CD8-positive, alpha-beta memory T cell (primary cell): ENCODE results near the gene SHISA5. TPM values are rescaled to one million over a fixed set of nuclear protein-coding genes. Genes with fewer than 3 reads are reported as not detected.
"Not testable (repeated sequence)": the region's sequence is repeated elsewhere in the genome, so short reads cannot be mapped to it uniquely, and the experiment has no call there.

ENCODE experiments used
- CTCF ChIA-PET: fragments of 350-600 bp; sonication (Branson Sonifier 250); formaldehyde crosslinking; loops from one replicate; lab custom pipeline; 2021; ENCODE audit warnings: antibody characterized with exemption; lab: Charles Lee
- POLR2A ChIA-PET: fragments of 350-600 bp; sonication (Branson Sonifier 250); formaldehyde crosslinking; loops from one replicate; lab custom pipeline; 2021; ENCODE audit warnings: antibody characterized with exemption; lab: Charles Lee
- DNase-seq, 5 donors: peaks; one replicate each; pipeline versions ENCODE4 v3.0.0 to v3.0.0-alpha.2; 2020 to 2022; ENCODE audit warnings: mixed read lengths in 1 of 5
- H3K27ac ChIP-seq: one replicate; pipeline ENCODE4 v1.7.0; 2013; ENCODE audit warnings: low read depth, mild to moderate bottlenecking, low read length, moderate library complexity
- H3K27me3 ChIP-seq: 2 replicates; pipeline ENCODE4 v1.7.0; 2013; ENCODE audit warnings: low read length, mild to moderate bottlenecking; ENCODE audit not compliant: insufficient read depth, poor library complexity, severe bottlenecking
- H3K36me3 ChIP-seq: 2 replicates; pipeline ENCODE4 v1.7.0; 2013; ENCODE audit warnings: mild to moderate bottlenecking, low read length, moderate library complexity; ENCODE audit not compliant: insufficient read depth
- H3K4me1 ChIP-seq: 2 replicates; pipeline ENCODE4 v1.7.0; 2013; ENCODE audit warnings: mild to moderate bottlenecking, low read length, moderate library complexity; ENCODE audit not compliant: insufficient read depth
- H3K4me3 ChIP-seq: 2 replicates; pipeline ENCODE4 v1.7.0; 2013; ENCODE audit warnings: mild to moderate bottlenecking, low read length
- H3K9me3 ChIP-seq: 2 replicates; pipeline ENCODE4 v1.7.0; 2013; ENCODE audit warnings: mild to moderate bottlenecking, low read length
- H3K27ac Mint-ChIP-seq, 8 donors: one replicate each; pipeline ENCODE4 v1.8.0; 2020 to 2021; ENCODE audit warnings: mixed read lengths in 8 of 8, mild to moderate bottlenecking in 6 of 8, inconsistent platforms in 3 of 8, moderate library complexity in 3 of 8
- H3K27me3 Mint-ChIP-seq, 2 donors: one replicate each; pipeline ENCODE4 v1.8.0; 2020 to 2021; ENCODE audit warnings: mixed read lengths in 2 of 2, mild to moderate bottlenecking in 1 of 2, moderate library complexity in 1 of 2
- H3K36me3 Mint-ChIP-seq, 3 donors: one replicate each; pipeline ENCODE4 v1.8.0; 2020 to 2021; ENCODE audit warnings: mixed read lengths in 3 of 3, inconsistent platforms in 1 of 3, mild to moderate bottlenecking in 1 of 3
- H3K4me1 Mint-ChIP-seq, 3 donors: one replicate each; pipeline ENCODE4 v1.8.0; 2020 to 2021; ENCODE audit warnings: mixed read lengths in 3 of 3, inconsistent platforms in 1 of 3, mild to moderate bottlenecking in 1 of 3
- H3K4me3 Mint-ChIP-seq, 7 donors: one replicate each; pipeline ENCODE4 v1.8.0; 2020 to 2021; ENCODE audit warnings: mixed read lengths in 7 of 7, mild to moderate bottlenecking in 6 of 7, moderate library complexity in 4 of 7, inconsistent platforms in 2 of 7
- H3K9me3 Mint-ChIP-seq, 5 donors: one replicate each; pipeline ENCODE4 v1.8.0; 2020 to 2022; ENCODE audit warnings: mixed read lengths in 5 of 5, mild to moderate bottlenecking in 3 of 5, moderate library complexity in 2 of 5, inconsistent platforms in 1 of 5
- polyA plus RNA-seq: library from polyadenylated mRNA; unstranded; fragments of 300-500 nt; fragmentation: Illumina TruSeq; gene quantifications from one replicate; pipeline ENCODE4 v1.2.3, GENCODE V29; 2021
- total RNA-seq, 2 experiments: library from RNA; stranded (reverse); gene quantifications; one replicate each; pipeline ENCODE4 v1.2.3, GENCODE V29; 2021

Gene SHISA5
- total and polyA plus RNA-seq, 3 experiments from 2014 or later = 102 to 470 (median 102) TPM

DNA sequence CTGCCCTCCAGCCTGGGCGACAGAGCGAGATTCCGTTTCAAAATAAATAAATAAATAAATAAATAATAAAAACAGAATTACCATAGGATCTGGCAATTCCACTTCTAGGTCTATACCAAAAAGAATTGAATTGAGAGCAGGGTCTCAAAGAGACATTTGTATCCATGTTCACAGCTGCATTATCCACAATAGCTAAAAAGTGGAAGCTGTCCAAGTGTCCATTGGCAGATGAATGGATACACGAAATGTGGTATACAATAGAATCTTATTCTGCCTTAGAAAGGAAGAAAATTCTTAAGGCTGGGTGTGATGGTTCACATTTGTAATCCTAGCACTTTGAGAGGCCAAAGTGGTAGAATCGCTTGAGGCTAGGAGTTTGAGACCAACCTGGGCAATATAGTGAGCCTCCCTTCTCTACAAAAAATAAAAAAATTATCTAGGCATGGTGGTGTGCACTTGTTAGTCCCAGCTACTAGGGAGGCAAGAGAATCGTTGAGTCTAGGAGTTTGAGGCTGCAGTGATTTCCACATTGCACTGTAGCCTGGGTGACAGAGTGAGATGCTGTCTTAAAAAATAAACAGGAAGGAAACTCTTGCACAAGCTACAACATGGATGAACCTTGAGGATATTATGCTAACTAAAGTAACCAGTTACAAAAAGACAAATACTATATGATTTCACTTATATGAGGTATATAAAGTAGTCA lies 28.4 kb upstream of the SHISA5 start:
- POLR2A ChIA-PET = no interaction called here
- Histone ChIP-seq H3K27me3 (no peaks in the 10 kb centered on the region), H3K9me3 (no peaks in the 10 kb centered on the region), H3K4me3 (no peak overlapping the region), H3K27ac (no peak overlapping the region), H3K36me3 (no peaks in the 10 kb centered on the region), H3K4me1 (no peaks in the 10 kb centered on the region)
- Mint-ChIP-seq H3K36me3 (no peaks in the 10 kb centered on the region), H3K27me3 (peaks cover 0 to 4% of the 10 kb centered on the region in 2 donors), H3K4me1 (peaks cover 0 to 3% (median 0%) of the 10 kb centered on the region in 3 donors), H3K9me3 (no peaks in the 10 kb centered on the region), H3K27ac (peak overlapping the region in 1 of 8 donors; percentile 32), H3K4me3 (no peak overlapping the region)
- no peak for DNase-seq
- CTCF ChIA-PET = interaction anchor here (1.1 to 2.1 kb wide), 2 partner anchors 10 to 97 kb away, joined by 4 to 5 read pairs; no protein-coding TSS in a partner anchor

DNA sequence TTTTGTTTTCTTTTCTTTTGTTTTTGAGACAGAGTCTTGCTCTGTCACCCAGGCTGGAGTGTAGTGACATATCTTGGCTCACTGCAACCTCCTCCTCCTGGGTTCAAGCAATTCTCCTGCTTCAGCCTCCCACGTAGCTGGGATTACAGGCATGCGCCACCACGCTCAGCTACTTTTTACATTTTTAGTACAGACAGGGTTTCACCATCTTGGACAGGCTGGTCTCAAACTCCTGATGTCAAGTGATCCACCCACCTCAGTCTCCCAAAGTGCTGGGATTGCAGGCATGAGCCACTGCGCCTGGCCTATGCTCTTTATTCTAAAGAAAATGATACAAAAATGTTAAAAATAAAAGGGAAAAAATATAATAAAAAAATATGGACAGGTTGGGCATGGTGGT lies 26.7 kb upstream of the SHISA5 start:
- H3K9me3 ChIP-seq, H3K27me3 Mint-ChIP-seq, H3K4me1 ChIP-seq, H3K27me3 ChIP-seq, H3K4me3 ChIP-seq, H3K27ac Mint-ChIP-seq, H3K4me3 Mint-ChIP-seq, DNase-seq, H3K36me3 ChIP-seq, POLR2A ChIA-PET, H3K27ac ChIP-seq, H3K36me3 Mint-ChIP-seq, H3K4me1 Mint-ChIP-seq, H3K9me3 Mint-ChIP-seq: not testable (repeated sequence)
- CTCF ChIA-PET = interaction anchor here (0.9 to 1.3 kb wide), 3 partner anchors 15 to 23 kb away, joined by 3 to 4 read pairs (median 3); no protein-coding TSS in a partner anchor

DNA sequence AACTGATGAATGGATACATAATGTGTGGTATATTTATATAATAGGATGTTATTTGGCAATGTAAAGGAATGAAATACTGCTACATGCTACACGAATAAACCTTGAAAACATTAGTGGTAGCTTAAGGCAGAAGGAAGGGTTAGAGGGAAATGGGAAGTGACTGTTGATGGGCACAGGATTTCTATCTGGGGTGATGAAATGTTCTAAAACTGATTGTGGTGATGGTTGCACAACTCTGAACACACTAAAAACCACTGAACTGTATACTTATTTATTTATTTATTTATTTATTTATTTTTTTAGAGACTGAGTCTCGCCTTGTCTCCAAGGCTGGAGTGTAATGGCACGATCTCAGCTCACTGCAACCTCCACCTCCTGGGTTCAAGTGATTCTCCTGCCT lies 24.8 kb upstream of the SHISA5 start:
- Histone ChIP-seq H3K4me3 (no peak overlapping the region), H3K9me3 (no peaks in the 10 kb centered on the region), H3K36me3 (no peaks in the 10 kb centered on the region), H3K27me3 (no peaks in the 10 kb centered on the region), H3K27ac (no peak overlapping the region), H3K4me1 (no peaks in the 10 kb centered on the region)
- ChIA-PET POLR2A (no interaction called here), CTCF (interaction anchor here (1.4 to 1.9 kb wide), 3 partner anchors 20 to 92 kb away, joined by 3 to 5 read pairs (median 4); no protein-coding TSS in a partner anchor)
- Mint-ChIP-seq H3K36me3 (no peaks in the 10 kb centered on the region), H3K4me3 (no peak overlapping the region), H3K27me3 (peaks cover 0 to 4% of the 10 kb centered on the region in 2 donors), H3K4me1 (peaks cover 0 to 3% (median 1%) of the 10 kb centered on the region in 3 donors), H3K9me3 (no peaks in the 10 kb centered on the region), H3K27ac (peak overlapping the region in 1 of 8 donors; percentile 58)
- no peak for DNase-seq

DNA sequence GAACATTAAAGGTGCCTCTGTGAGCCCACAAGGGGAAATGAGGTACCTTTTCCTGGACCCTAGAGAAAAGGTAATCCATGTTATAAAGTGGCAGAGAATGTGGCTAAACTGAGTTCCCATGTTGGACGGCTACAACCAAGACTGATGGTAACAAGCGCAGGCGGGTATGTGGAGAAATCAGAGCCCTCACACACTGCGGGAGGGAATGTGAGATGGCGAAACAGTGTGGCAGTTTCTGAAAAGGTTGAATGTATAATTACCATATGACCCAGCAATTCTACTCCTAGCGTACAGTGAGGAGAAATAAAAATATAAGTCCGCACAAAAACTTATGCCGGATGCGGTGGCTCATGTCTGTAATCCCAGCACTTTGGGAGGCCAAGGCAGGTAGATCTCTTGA lies 24.1 kb upstream of the SHISA5 start:
- Histone ChIP-seq H3K27me3 (no peaks in the 10 kb centered on the region), H3K4me1 (no peaks in the 10 kb centered on the region), H3K36me3 (no peaks in the 10 kb centered on the region), H3K9me3 (no peaks in the 10 kb centered on the region), H3K4me3 (no peak overlapping the region), H3K27ac (no peak overlapping the region)
- Mint-ChIP-seq H3K36me3 (no peaks in the 10 kb centered on the region), H3K27me3 (peaks cover 0 to 4% of the 10 kb centered on the region in 2 donors), H3K9me3 (no peaks in the 10 kb centered on the region), H3K4me1 (peaks cover 0 to 3% (median 1%) of the 10 kb centered on the region in 3 donors), H3K4me3 (no peak overlapping the region), H3K27ac (no peak overlapping the region)
- ChIA-PET CTCF (interaction anchor here (1.4 to 1.9 kb wide), 2 partner anchors 21 to 92 kb away, joined by 3 to 4 read pairs; no protein-coding TSS in a partner anchor), POLR2A (no interaction called here)
- DNase-seq = no peak

DNA sequence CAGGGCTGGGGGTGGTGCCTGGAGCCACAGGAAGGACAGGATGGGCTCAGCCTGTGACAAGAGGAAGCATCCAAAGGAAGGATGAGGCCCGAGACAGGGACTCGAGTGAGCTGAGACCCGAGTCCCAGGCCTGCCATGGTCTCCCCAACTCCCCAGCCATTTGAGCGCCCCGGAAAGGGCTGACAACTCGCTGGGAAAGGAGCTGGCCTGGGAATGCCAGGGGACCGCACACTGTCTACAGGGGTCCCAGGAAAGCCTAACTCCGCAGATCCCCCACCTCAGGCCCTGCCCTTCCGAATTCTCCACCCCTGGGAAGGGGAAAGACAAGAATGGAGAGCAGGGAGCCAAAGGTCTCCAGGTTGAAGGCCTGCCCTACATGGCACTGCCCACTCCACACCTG lies 21.0 kb upstream of the SHISA5 start:
- POLR2A ChIA-PET = no interaction called here
- CTCF ChIA-PET = interaction anchor here (1.0 kb wide), 1 partner anchor 24 kb away, joined by 3 read pairs; no protein-coding TSS in a partner anchor

DNA sequence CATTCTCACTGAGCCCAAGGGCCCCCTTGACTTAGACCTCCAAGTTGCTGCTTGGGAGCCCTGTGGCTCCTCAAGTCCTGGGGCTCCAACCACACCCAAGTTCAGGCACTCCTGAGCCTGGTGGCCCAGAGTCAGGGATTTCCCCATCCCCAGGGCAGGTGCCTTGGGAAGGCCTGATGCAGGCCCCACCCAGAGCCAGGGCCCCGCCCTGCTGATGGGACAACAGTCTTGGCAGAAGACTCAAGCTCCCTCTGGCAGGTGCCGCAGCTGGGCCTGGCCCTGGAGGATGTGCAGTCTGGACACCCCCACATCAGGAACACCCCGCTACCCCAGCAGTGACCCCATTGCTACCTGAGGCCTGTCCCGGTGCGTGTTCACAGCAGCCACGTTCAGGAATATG lies 17.7 kb upstream of the SHISA5 start:
- H3K4me3 Mint-ChIP-seq = no peak overlapping the region
- H3K27me3 Mint-ChIP-seq = no peaks in the 10 kb centered on the region
- H3K9me3 Mint-ChIP-seq = no peaks in the 10 kb centered on the region
- peaks cover 31 to 33% (median 32%) of the 10 kb centered on the region in 3 donors for H3K4me1 Mint-ChIP-seq
- Histone ChIP-seq H3K9me3 (no peaks in the 10 kb centered on the region), H3K4me1 (peaks cover 36% of the 10 kb centered on the region), H3K36me3 (no peaks in the 10 kb centered on the region), H3K27me3 (no peaks in the 10 kb centered on the region), H3K27ac (no peak overlapping the region), H3K4me3 (no peak overlapping the region)
- CTCF ChIA-PET = no interaction called here
- DNase-seq = no peak
- POLR2A ChIA-PET = no interaction called here
- peak overlapping the region in 1 of 8 donors; percentile 43 for H3K27ac Mint-ChIP-seq
- no peaks in the 10 kb centered on the region for H3K36me3 Mint-ChIP-seq

More for the DNA sequence above, 21.0 kb upstream of the SHISA5 start:
- peaks cover 3% of the 10 kb centered on the region for H3K4me1 ChIP-seq
- Mint-ChIP-seq H3K27ac (no peak overlapping the region), H3K4me1 (peaks cover under 1 to 3% (median 2%) of the 10 kb centered on the region in 3 donors), H3K27me3 (no peaks in the 10 kb centered on the region), H3K36me3 (no peaks in the 10 kb centered on the region), H3K4me3 (no peak overlapping the region), H3K9me3 (no peaks in the 10 kb centered on the region)
- no peak for DNase-seq
- H3K27me3 ChIP-seq = no peaks in the 10 kb centered on the region
- H3K36me3 ChIP-seq = no peaks in the 10 kb centered on the region
- no peak overlapping the region for H3K27ac ChIP-seq
- H3K9me3 ChIP-seq = no peaks in the 10 kb centered on the region
- no peak overlapping the region for H3K4me3 ChIP-seq

DNA sequence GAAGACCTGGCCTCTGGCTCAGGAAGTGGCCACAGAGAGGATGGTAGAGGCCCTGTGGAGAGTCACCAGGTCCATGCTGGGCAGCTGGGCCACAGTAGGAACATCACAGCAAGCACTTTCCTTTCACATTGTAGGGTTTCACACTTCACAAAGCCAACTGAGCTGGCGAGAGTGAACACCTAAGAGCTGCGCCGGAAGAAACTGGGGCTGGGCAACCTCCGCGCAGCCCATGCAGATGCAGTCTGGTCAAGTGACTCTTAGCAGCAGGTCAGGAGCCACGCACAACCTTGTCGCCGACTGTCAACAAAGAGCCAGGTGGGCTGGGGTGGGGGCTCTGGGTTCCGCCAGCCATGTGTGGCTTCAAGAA lies 15.3 kb upstream of the SHISA5 start:
- Mint-ChIP-seq H3K27ac (peak overlapping the region in 1 of 8 donors; percentile 60), H3K27me3 (no peaks in the 10 kb centered on the region)
- H3K4me1 ChIP-seq = peaks cover 60% of the 10 kb centered on the region

DNA sequence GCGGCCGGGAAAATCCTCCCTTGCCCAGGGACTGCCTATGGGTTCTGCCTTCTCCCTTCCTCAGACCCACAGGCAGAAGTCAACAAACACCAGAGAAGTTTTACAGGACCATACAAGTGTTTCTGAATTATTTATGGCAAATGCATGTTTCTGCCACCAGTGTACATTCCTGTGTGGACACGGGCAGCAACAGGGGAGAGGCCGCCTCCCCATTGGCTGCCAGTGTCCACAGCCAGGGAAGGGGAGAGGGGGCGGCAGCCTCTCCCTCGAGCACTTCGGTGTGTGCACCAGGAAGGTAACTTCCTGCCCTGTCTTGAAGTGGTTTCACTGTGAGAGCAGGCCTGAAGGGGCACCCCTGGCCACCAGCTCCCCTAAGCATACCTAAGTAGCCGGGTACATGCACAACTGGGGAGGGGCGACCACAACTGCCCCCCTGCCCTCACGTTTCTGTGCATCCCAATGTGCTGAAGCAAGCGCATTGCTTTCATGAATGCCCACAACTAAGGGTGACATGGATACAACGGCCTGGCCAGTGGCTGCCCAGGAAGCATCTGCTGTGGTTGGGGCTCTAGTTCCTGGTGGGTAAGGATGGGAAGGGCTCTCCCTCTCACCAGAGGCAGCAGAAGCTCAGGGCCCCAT lies 14.8 kb upstream of the SHISA5 start:
- no peak for DNase-seq
- Histone ChIP-seq H3K36me3 (no peaks in the 10 kb centered on the region), H3K27ac (no peak overlapping the region), H3K4me3 (no peak overlapping the region), H3K4me1 (peaks cover 65% of the 10 kb centered on the region), H3K27me3 (no peaks in the 10 kb centered on the region), H3K9me3 (no peaks in the 10 kb centered on the region)
- Mint-ChIP-seq H3K4me3 (peak overlapping the region in 4 of 7 donors; percentile 28 to 35 (median 32)), H3K27ac (peak overlapping the region in 5 of 8 donors; percentile 12 to 77 (median 59)), H3K4me1 (peaks cover 56 to 61% (median 60%) of the 10 kb centered on the region in 3 donors), H3K27me3 (no peaks in the 10 kb centered on the region), H3K36me3 (no peaks in the 10 kb centered on the region), H3K9me3 (no peaks in the 10 kb centered on the region)
- CTCF ChIA-PET = interaction anchor here (1.1 kb wide), 1 partner anchor 83 kb away, joined by 4 read pairs; no protein-coding TSS in a partner anchor
- POLR2A ChIA-PET = no interaction called here

More for the DNA sequence above, 15.3 kb upstream of the SHISA5 start:
- Mint-ChIP-seq H3K36me3 (no peaks in the 10 kb centered on the region), H3K9me3 (no peaks in the 10 kb centered on the region), H3K4me1 (peaks cover 51 to 56% (median 55%) of the 10 kb centered on the region in 3 donors), H3K4me3 (no peak overlapping the region)
- DNase-seq = no peak
- Histone ChIP-seq H3K36me3 (no peaks in the 10 kb centered on the region), H3K27me3 (no peaks in the 10 kb centered on the region), H3K4me3 (no peak overlapping the region), H3K27ac (no peak overlapping the region), H3K9me3 (no peaks in the 10 kb centered on the region)
- ChIA-PET CTCF (interaction anchor here (1.1 kb wide), 1 partner anchor 83 kb away, joined by 4 read pairs; no protein-coding TSS in a partner anchor), POLR2A (no interaction called here)
